Pancreas (tissue), 10 donors: ENCODE data around the gene PHACTR3. TPM values are rescaled to one million over a fixed set of nuclear protein-coding genes. Genes with fewer than 3 reads are reported as not detected.

Experiments
- ATAC-seq, 4 donors: fragments of 200-7000 bp; cut with Tn5 transposase; one replicate each; pipeline versions ENCODE4 v1.8.0 to v1.9.1; 2020; ENCODE audit warnings: mild to moderate bottlenecking in 4 of 4, moderate library complexity in 4 of 4
- DNase-seq, 6 donors: peaks; one replicate each; pipeline ENCODE4 v3.0.0-alpha.2; 2020
- FAIRE-seq: peaks from 2 replicates; lab custom pipeline; 2012; peaks lifted over from hg19 to GRCh38; lab: Jason Lieb, UNC
- H3K27ac ChIP-seq, 4 donors: fragments of 200-600 bp; sonication (generic); 1 replicate in 3 of 4; 2 replicates in 1 of 4; pipeline versions ENCODE4 v1.5.0 to v1.8.0; 2020
- H3K27me3 ChIP-seq, 4 donors: fragments of 200-600 bp; one replicate each; pipeline ENCODE4 v1.8.0; 2021
- H3K36me3 ChIP-seq, 3 donors: fragments of 200-600 bp; sonication (generic) in 1 of 3; one replicate each; pipeline versions ENCODE4 v1.5.0 to v1.8.0; 2020 to 2021
- H3K4me1 ChIP-seq, 3 donors: fragments of 200-600 bp; one replicate each; pipeline ENCODE4 v1.8.0; 2021
- H3K4me3 ChIP-seq, 4 donors: fragments of 200-600 bp; sonication (generic) in 2 of 4; one replicate each; pipeline versions ENCODE4 v1.5.0 to v1.8.0; 2020 to 2021
- H3K9me3 ChIP-seq, 4 donors: fragments of 200-600 bp; one replicate each; pipeline ENCODE4 v1.8.0; 2021
- CTCF ChIP-seq, 4 donors: fragments of 200-600 bp; sonication (generic) in 3 of 4; IDR thresholded peaks; one replicate each; pipeline versions ENCODE4 v1.5.0 to v1.8.0; 2021; ENCODE audit warnings: antibody characterized with exemption in 4 of 4
- WGBS, 2 donors: extraction: QIAGEN DNeasy Blood & Tissue Kit; methylation state at CpG; one replicate each; pipeline ENCODE4 v1.1.7; 2013; 5-methylcytosine and 5-hydroxymethylcytosine counted together
- intact Hi-C, 3 donors: fragments of 100-400 bp; cut with DNase I; formaldehyde crosslinking; loops; one replicate each; pipeline versions ENCODE4 v1.11.1 to v1.14.2; 2022
- polyA plus RNA-seq, 2 donors: library from polyadenylated mRNA; stranded (reverse); fragments of 200-250 nt; gene quantifications; one replicate each; pipeline ENCODE4 v1.2.3, GENCODE V29; 2013
- total RNA-seq, 6 donors: library from RNA; stranded (reverse); fragmentation: NEBNext Ultra II Directional in 4 of 6; extraction: Animal tissue kit (Norgen Biotek cat#: 25700) in 4 of 6; gene quantifications; one replicate each; pipeline versions ENCODE4 v1.2.1 to v1.2.4, GENCODE V29; 2021 to 2023
- donor health status: healthy with polysubstance abuse.
- donor health status: DM: no; HTN: no; CAD: no; lungs with moderate emphysema.
- donor health status: DM: no; HTN: no; CAD: no.
- donor health status: control.
- donor health status: control.
- donor health status: Bipolar disorder and iron deficiency.
- donor health status: DM: yes; HTN: yes; CAD: no.
- donor health status: DM: no; HTN: no; CAD: no.
- donor health status: DM: no; HTN: no; CAD: no.
- donor health status: DM: yes; HTN: yes; CAD: no.

The PHACTR3 gene
- total and polyA plus RNA-seq, 8 donors = 0.14 to 1.5 (median 0.35) TPM; not detected in 3

- ATAC-seq = no peak
- DNase-seq = no peak
- no peak overlapping the region for H3K4me3 ChIP-seq
- no peaks in the 10 kb centered on the region for H3K36me3 ChIP-seq
- no peak for FAIRE-seq
- 3% methylated on average over 65 to 95 of the region's 95 CpGs for WGBS, 2 donors
- no peaks in the 10 kb centered on the region for H3K4me1 ChIP-seq
- TF ChIP-seq CTCF (IDR thresholded peaks at IDR 0.05) = no peak
- no peak overlapping the region for H3K27ac ChIP-seq
- peaks cover 0 to 5% (median 3%) of the 10 kb centered on the region in 4 donors for H3K27me3 ChIP-seq
- no peaks in the 10 kb centered on the region for H3K9me3 ChIP-seq
- intact Hi-C loops = no loop called here
Observed at GRCh38 chr20:59577037-59577808, 27.1 kb upstream of the PHACTR3 start.

- 44 to 52% methylated on average over 17 to 18 of the region's 18 CpGs for WGBS, 2 donors
Observed at GRCh38 chr20:59577809-59578435, 26.4 kb upstream of the PHACTR3 start.

GRCh38 chr20:59578436-59579403 lies 25.6 kb upstream of the PHACTR3 start:
- FAIRE-seq = no peak
- H3K4me3 ChIP-seq = no peak overlapping the region
- WGBS, 2 donors = 60 to 72% methylated on average over 18 of the region's 18 CpGs
- DNase-seq = no peak
- no peak overlapping the region for H3K27ac ChIP-seq
- intact Hi-C loops = no loop called here
- H3K4me1 ChIP-seq = no peaks in the 10 kb centered on the region
- no peaks in the 10 kb centered on the region for H3K9me3 ChIP-seq
- TF ChIP-seq CTCF (IDR thresholded peaks at IDR 0.05) = no peak
- peaks cover 0 to 3% (median 1%) of the 10 kb centered on the region in 4 donors for H3K27me3 ChIP-seq
- H3K36me3 ChIP-seq = no peaks in the 10 kb centered on the region
- ATAC-seq = no peak

More at GRCh38 chr20:59577809-59578435, 26.4 kb upstream of the PHACTR3 start:
- Histone ChIP-seq H3K27ac (no peak overlapping the region), H3K4me3 (no peak overlapping the region), H3K9me3 (no peaks in the 10 kb centered on the region), H3K27me3 (peaks cover 0 to 3% (median 1%) of the 10 kb centered on the region in 4 donors), H3K4me1 (no peaks in the 10 kb centered on the region), H3K36me3 (no peaks in the 10 kb centered on the region)
- no peak for FAIRE-seq
- no peak for ATAC-seq
- no peak for DNase-seq
- TF ChIP-seq CTCF (IDR thresholded peaks at IDR 0.05) = no peak
- intact Hi-C loops = no loop called here

- Histone ChIP-seq H3K4me1 (no peaks in the 10 kb centered on the region), H3K27me3 (peaks cover 0 to 3% (median 1%) of the 10 kb centered on the region in 4 donors), H3K9me3 (no peaks in the 10 kb centered on the region), H3K36me3 (no peaks in the 10 kb centered on the region), H3K27ac (no peak overlapping the region), H3K4me3 (no peak overlapping the region)
- intact Hi-C loops = no loop called here
- TF ChIP-seq CTCF (IDR thresholded peaks at IDR 0.05) = no peak
- 42 to 46% methylated on average over 12 of the region's 12 CpGs for WGBS, 2 donors
- DNase-seq = no peak
- ATAC-seq = no peak
- no peak for FAIRE-seq
Observed at GRCh38 chr20:59579404-59580145, 24.8 kb upstream of the PHACTR3 start.
